NCI-H2196 treated with DMSO at 0.1 percent for 48 hours (cell line): ENCODE results near the gene KLHL30.

Experiments
- DNase-seq: peaks from one replicate; lab custom pipeline; 2025; ENCODE audit not compliant: unreplicated experiment; lab: John Stamatoyannopoulos, UW

Gene KLHL30

GRCh38 chr2:238130111-238130695 lies 8.3 kb upstream of the KLHL30 start:
- no peak for DNase-seq

- no peak for DNase-seq
Observed at GRCh38 chr2:238130696-238131628, 7.5 kb upstream of the KLHL30 start.

- DNase-seq = no peak
Observed at GRCh38 chr2:238131761-238132462, 6.6 kb upstream of the KLHL30 start.

- DNase-seq = no peak
Observed at GRCh38 chr2:238132463-238133450, 5.7 kb upstream of the KLHL30 start.

GRCh38 chr2:238133499-238134392 lies 4.7 kb upstream of the KLHL30 start:
- DNase-seq = no peak

DNA sequence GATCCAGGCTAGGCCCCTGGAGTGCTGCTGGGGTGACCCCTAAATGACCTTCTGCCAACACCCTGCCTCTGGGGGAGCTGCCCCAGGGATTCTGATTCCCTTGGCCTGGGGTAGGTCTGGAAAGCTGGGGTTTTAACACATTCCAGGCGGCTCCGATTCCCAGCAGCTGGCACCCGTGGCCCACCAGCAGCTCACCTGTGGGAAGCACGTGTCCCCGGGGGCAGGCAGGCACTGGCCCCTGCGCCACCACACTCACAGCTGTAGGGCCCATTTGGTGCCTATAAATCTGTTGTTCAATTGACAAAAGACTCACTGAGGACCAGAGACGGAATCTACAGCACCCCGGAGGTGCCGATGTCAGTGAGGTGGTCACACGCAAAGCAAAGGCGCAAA lies 4.1 kb upstream of the KLHL30 start:
- no peak for DNase-seq

- no peak for DNase-seq
Observed at GRCh38 chr2:238135601-238136150, 2.8 kb upstream of the KLHL30 start.

DNA sequence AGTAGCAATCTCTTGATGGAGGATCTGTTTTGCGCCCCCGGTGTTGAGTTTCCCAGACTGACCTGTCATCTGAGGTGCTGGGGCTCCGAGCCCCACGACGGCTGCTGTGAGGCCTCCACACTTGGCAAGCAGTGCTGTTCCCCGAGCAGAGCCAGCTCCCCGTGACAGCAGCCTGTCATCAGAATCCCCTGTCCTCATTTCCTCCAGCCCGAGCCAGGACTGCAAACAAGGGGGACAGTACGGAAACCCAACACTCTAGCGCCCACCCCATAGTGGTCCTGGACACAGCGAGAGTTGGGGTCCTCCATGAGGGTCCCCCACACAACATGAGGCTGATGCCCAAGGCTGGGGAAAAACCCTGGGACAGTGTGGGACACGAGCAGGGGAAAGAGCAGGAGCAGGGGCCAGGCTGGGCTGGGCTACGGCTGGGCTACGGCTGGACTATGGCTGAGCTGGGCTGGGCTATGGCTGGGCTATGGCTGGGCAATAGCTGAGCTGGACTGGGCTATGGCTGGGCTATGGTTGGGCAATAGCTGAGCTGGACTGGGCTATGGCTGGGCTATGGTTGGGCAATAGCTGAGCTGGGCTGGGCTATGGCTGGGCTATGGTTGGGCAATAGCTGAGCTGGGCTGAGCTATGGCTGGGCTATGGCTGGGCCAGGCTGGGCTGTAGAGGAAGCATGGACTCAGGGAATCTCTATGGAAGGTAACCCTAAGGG lies 1.5 kb upstream of the KLHL30 start:
- no peak for DNase-seq

GRCh38 chr2:238137885-238138284 lies 583 bp upstream of the KLHL30 start:
- DNase-seq = no peak

DNA sequence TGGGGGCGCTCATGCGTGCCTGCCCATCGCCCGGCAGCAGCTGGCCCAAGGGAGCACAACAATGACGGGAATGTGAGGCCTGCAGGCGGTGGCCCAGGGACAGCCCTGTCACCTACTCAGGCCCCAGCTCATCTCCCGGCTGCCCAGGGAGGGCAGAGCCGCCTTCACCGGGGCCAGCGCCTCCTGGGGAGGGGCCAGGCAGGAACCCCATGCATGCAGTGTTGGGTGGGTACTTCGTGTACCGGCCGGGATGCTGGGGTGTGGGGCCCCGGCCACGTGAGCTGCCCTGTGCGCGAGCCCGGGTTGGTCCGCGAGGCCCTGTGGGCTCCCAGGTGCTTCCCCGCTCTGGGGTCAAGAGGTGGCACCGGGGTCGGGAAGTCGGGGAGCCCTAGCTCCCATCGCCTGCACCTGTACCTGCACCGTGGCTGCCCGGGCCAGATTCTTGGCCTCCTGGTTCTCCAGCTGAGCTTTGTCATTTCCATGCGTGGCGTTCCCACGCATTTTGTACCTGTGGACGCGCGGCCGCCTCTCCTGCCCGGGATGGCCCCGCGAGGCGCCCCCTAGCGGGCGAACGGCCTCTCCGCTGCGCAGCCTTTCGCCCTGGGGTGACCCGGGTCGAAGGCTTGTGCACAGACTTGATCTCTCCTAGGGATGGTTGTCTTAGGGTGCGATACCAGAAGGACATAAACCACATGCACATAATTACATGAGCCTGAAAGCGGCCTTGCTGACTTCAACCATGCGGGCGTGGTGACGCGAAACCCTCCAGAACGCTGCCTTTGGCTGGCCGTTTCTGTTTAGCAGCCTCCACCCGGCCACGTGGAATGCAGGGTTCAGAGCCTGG lies 950 bp downstream of the KLHL30 start:
- no peak for DNase-seq

- no peak for DNase-seq
Observed at GRCh38 chr2:238140040-238140439, 1.6 kb downstream of the KLHL30 start.

DNA sequence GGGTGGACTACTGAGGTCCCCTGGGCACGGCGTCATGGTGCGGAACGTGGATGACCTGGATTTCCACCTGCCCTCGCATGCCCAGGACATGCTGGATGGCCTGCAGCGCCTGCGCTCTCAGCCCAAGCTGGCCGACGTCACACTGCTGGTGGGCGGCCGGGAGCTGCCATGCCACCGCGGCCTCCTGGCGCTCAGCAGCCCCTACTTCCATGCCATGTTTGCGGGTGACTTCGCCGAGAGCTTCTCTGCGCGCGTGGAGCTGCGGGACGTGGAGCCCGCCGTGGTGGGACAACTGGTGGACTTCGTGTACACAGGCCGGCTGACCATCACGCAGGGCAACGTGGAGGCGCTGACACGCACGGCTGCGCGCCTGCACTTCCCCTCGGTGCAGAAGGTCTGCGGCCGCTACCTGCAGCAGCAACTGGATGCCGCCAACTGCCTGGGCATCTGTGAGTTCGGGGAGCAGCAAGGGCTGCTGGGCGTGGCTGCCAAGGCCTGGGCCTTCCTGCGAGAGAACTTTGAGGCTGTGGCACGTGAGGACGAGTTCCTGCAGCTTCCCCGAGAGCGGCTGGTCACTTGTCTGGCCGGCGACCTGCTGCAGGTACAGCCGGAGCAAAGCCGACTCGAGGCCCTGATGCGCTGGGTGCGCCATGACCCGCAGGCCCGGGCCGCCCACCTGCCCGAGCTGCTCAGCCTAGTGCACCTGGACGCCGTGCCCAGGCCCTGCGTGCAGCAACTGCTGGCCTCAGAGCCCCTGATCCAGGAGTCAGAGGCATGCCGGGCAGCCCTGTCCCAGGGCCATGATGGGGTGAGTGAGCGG lies 2.5 kb downstream of the KLHL30 start:
- DNase-seq = no peak

DNA sequence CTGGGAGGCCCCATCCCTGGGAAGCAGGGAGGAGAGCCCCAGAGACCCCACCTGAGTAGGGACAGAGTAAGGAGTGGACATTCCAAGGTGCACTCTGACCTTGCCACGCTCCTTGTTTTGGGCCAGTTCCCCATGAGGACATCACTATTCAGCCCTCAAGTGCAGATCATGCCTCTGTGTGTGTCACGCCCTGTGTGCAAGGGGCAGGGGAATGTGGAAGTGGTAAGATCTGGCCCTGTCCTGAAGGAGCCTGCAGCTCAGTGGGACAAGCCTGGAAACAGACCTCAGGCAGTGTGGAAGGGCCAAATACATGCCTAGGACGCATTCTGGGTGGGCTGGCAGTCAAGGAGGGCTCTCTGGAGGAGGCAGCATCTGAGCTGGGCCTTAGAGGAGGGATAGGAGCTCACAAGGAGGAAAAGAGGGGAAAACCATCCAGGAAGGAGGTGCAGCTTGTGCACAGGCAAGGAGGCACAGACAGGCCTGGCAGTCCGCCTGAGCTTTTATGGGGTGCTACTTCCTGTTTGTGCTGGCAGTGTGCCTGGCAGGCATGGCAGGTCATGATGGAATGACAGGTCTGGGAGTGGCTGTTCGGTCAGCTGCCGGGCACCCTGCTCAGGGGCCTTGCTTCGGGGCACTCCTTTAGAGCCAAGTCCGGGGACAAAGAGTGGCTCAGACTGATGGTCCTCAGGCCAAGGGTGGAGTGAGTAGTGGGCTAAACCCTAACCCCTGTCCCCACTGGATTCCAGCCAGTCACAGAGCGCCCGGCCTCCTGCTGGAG lies 3.3 kb downstream of the KLHL30 start:
- DNase-seq = no peak

DNA sequence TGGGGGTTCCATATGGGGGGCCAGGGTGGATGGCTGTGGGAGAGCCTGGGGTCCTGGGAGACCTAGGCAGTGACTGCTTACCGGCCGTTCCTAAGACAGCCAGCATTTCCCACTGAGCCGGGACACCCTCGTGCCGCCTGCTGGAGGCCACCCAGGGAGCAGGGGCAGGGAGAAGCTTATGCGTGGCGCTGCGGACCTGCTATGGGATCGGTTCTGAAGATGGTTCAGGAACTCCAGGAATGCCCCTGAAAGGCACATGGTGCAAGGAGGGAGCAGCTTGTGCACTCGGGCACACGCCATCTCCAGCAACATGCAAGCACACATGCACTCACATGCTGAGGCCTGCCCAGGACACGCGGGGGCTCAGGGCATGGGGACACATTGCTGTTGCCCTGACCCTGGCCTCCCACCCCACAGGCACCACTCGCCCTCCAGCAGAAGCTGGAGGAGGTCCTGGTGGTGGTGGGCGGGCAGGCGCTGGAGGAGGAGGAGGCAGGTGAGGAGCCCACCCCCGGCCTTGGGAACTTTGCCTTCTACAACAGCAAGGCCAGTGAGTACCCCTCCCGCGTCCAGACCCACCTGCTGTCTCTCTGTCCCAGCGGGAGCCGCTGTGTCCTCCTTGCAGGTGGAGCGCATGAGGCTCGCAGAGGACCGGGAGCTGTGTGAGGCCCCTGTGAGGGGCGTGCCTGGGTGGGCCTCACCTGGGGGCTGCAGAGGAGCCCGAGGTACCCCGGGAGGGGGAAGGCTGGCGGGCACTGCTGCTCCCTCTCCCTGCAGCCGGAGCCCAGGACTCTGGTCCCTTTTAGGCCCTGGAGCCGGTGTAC lies 4.1 kb downstream of the KLHL30 start:
- DNase-seq = no peak

DNA sequence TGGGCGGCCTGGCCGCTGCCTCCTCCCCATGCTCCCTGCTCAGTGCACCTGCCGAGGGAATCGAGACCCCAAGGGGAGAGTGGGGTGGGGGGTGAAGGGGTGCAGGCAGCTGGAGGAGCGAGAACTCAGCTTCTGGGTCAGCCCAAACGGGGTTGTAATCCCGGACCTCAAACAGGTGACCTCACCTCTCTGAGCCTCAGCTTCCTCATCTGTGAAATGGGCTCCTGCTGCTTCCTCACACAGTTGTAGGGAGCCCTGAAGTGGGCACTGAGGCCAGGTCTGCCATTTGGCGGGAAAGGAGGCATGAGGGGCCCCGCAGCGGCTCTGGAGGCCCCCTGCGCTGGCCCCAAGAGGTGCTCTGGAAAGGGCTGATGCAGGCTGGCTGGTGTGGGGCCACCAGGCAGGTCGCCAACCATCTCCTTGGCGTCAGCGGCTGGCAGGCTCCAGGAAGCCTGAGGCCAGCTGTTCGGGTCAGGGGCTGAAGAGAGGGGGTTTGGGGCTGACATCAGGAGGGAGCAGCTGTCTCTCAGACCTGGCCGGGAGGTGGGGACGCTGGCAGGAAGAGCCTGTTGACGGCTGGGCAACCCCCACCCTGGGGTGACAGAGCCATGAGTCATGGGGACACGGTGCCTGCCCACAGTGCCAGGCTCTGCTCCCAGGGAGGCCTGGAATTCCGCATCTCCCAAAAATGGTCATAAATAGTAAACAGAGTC lies 4.9 kb downstream of the KLHL30 start:
- DNase-seq = no peak
